ENCODE data around the gene S100Z.
"Not testable (repeated sequence)": the region's sequence is repeated elsewhere in the genome, so short reads cannot be mapped to it uniquely, and the experiment has no call there.

The S100Z gene

DNA sequence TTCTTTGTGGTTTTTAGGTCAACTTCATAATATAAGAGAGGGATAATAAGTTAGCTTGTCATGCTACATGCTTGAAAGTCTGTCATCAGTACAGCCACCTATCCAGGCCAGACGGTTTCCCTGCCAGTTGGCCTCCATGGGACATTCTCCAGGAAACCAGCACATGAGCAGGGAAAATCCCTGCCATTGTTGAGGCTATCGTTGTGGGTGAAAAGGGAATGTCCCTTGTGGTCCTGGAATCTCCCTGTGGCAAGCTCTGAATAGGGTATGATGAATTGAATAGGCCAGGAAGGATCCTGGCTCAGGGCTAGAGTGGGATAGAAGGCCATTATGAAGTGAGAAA, 18.7 kb upstream of the S100Z start:
- DNase-seq, result no peak

DNA sequence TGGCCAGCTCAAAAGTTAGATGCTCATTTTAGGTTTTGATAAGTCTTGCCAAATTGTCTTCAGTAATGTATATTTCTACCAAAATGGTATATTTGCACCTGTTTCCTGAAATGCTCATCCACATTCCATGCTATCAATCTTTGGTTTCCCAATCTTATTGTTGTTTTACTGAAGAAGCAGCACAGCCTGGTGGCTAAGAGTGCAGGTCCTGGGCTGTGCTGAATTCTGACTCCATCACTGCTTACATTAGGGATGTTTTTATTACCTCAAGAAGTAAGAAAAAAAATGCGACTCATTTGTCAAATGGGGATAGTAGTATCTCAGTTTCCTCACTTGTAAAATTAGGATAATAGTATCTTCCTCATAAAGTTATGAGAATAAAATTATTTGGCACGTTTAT, 13.6 kb upstream of the S100Z start:
- DNase-seq, result no peak

DNA sequence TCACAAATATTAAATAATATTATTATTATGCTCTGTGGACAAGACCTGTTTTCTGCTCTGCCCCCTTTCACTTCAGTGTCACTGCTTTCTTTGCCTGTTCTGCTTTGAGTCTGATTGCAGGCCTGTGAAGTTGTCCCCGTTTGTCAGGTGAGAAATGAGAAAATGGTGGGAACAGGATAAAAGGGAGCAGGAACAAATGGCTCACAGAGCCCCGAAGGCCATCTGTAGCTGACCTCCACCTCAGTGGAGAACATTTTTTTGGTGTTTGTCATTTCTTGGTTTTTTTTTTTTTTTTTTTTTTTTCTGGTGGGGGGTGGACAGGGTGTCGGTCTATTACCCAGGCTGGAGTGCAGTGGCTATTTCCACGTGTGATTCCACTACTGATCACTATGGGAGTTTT, 13.2 kb upstream of the S100Z start:
- DNase-seq, result no peak

GRCh38 chr5:76838481-76839261, 11.1 kb upstream of the S100Z start:
- no peak for DNase-seq

GRCh38 chr5:76841361-76841760, 8.5 kb upstream of the S100Z start:
- DNase-seq, result no peak

GRCh38 chr5:76845890-76846289, 3.9 kb upstream of the S100Z start:
- no peak for DNase-seq

GRCh38 chr5:76850543-76851145, 830 bp downstream of the S100Z start:
- DNase-seq, result no peak

- DNase-seq, result no peak
Observed at GRCh38 chr5:76851728-76852369, 2.0 kb downstream of the S100Z start.

DNA sequence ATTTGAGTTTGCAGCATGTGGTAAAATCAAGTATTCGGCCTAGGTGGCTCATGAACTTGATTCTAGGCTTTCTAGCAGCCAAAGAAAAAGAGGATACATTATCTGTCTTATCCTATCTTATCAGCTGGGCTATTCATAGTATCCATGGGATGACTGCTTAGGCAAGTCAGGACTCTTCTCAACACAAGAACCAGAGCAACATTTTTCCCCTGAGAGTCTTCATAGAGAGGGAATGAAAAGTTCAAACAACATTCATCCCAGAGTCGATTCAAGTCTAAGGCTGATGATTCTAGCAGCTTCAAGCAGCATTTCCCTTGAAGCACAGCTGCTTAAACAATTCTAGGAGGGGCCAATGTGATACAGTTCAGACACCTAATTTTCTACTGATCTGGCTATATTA, 3.0 kb downstream of the S100Z start:
- no peak for DNase-seq

DNA sequence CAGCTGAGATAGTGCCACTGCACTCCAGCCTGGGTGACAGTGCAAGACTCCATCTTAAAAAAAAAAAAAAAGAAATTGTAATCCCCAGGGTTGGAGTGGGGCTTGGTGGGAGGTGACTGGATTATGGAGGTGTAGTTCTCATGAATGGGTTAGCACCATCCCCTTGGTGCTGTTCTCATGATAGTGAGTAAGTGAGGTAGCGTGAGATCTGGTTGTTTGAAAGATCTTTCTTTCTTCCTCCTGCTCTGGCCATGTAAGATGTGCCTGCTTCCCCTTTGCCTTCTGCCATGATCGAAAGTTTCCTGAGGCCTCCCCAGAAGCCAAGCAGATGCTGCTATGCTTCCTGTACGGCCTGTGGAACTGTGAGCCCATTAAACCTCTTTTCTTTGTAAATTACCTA, 3.9 kb downstream of the S100Z start:
- DNase-seq, result not testable (repeated sequence)

DNA sequence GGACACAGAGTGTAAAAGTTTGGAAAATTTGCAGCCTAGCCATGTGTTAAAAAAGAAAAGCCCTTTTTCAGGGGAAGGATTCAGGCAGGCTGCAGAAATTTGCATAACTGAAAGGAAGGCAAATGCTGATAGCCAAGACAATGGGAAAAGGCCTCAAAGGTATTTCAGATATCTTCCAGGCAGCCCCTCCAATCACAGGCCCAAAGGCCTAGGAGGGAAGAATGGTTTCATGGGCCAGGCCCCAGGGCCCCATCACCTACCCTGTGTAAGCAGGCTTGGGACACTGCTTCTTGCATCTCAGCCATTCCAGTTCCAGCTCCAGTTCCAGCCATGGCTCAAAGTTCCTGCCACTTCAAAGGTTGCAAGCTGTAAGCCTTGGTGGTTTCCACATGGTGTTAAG, 4.8 kb downstream of the S100Z start:
- no peak for DNase-seq

DNA sequence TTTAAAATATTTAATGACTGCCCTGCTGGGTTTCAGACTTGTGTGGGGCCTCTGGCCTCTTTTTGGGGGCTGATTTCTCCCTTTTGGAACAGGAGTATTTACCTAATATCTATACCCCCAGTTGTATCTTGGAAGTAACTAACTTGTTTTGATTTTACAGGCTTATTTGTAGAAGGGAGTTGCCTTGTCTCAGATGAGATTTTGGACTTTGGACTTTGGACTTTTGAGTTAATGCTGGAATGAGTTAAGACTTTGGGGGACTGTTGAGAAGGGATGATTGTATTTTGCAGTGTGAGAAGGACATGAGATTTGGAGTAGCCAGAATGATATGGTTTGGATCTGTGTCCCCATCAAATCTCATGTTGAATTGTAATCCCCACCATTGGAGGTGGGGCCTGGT, 5.7 kb downstream of the S100Z start:
- DNase-seq, result not testable (repeated sequence)

GRCh38 chr5:76855961-76856360, 6.1 kb downstream of the S100Z start:
- DNase-seq, result no peak

GRCh38 chr5:76856800-76857199, 7.0 kb downstream of the S100Z start:
- not testable (repeated sequence) for DNase-seq

GRCh38 chr5:76859591-76860247, 9.9 kb downstream of the S100Z start:
- no peak for DNase-seq

GRCh38 chr5:76861612-76862011, 11.8 kb downstream of the S100Z start:
- no peak for DNase-seq

- DNase-seq, result no peak
Observed at GRCh38 chr5:76863001-76863400, 13.2 kb downstream of the S100Z start.

DNA sequence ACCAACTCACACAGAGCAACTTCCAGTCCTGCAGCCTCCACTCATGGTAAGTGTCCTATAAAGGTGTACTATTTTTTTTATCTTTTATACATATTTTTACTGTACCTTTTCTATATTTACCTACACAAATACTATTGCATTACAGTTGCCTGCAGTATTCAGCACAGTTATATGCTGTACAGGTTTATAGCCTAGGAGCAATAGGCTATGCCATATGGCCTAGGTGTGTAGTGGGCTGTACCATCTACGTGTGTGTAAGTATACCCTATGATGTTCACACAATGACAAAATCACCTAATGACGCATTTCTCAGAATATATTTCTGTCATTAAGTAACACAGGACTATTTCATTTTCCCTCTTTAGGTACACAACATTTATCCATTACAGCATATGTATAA, 16.7 kb downstream of the S100Z start:
- no peak for DNase-seq

GRCh38 chr5:76867038-76867437, 17.2 kb downstream of the S100Z start:
- no peak for DNase-seq

DNA sequence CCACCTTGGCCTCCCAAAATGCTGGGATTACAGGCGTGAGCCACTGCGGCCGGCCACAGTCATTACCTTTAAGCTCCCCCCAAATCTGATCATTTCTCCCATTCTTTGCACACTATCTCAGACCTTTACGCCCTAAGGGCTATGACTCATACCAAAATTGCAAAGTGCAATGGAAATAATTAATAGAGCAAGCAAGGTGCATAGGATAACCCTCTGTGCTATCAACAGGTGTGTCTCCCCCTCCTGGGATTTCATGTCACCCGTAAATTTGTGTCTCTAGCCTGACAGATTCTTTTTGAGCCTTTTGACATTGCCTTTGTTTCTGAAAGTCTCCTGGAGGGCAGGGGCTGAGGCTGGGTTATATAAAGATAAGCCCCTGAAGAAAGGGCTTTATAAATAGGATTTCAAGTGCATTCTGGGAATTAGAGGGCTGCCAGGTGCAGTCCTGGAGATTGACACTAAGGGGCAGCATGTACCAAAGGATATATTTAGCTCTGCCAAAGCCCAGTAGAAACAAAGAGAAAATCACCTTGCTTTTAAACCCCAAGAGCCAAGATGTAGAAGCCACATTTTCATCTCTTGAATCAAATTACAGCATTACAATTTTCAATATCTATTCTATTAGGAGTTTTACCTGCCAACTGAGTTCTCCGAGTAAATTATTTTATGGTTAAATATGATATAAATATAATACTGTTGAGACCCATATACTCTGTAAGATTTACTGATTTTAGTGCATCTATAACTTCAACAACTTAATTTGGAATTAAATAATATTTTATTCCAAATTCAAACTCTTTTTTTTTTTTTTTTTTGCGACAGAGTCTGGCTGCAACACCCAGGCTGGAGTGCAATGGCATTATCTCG, 18.2 kb downstream of the S100Z start:
- DNase-seq, result no peak

GRCh38 chr5:76870046-76870445, 20.2 kb downstream of the S100Z start:
- DNase-seq, result no peak

GRCh38 chr5:76874088-76874581, 24.3 kb downstream of the S100Z start:
- DNase-seq, result peak; percentile 42

Data from NCI-H510A (cell line).